Measurements from ENCODE around the gene SLC25A39. TPM values are rescaled to one million over a fixed set of nuclear protein-coding genes. Genes with fewer than 3 reads are reported as not detected.

The SLC25A39 gene
- total and polyA plus RNA-seq, 8 donors = 42.0 to 351 (median 134) TPM

DNA sequence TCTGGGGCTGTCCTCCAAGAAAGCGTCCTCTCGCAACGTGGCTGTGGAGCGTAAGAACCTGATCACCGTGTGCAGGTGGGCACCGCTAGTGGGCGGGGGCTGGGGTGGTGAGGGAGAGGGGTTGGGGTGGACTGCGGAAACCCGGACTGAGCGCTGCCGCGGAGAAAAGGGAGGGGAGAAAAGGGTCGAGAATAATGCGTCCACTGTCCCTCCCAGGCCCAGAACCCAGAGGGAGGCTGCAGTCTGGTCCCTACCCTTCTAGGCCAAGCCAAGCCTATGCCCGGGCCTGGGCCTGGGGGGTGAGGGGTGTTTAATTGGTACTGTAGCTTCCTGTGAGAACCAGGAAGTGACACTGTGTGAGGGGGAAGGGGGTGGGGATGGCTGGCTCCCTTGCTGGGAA, 15.8 kb downstream of the SLC25A39 start:
- WGBS, 5 donors = 1 to 3% (median 3%) methylated on average over 14 to 15 of the region's 15 CpGs
- Histone ChIP-seq H3K27me3 (peaks cover 0 to 78% (median 31%) of the 10 kb centered on the region in 3 donors), H3K4me3 (peak overlapping the region; percentile 45 to 56 (median 52)), H3K9me3 (no peaks in the 10 kb centered on the region), H3K36me3 (no peaks in the 10 kb centered on the region), H3K27ac (peak overlapping the region in 3 of 5 donors; percentile 58 to 82 (median 70)), H3K4me1 (peaks cover 17 to 25% (median 20%) of the 10 kb centered on the region in 4 donors)
- TF ChIP-seq, protein P1, sequence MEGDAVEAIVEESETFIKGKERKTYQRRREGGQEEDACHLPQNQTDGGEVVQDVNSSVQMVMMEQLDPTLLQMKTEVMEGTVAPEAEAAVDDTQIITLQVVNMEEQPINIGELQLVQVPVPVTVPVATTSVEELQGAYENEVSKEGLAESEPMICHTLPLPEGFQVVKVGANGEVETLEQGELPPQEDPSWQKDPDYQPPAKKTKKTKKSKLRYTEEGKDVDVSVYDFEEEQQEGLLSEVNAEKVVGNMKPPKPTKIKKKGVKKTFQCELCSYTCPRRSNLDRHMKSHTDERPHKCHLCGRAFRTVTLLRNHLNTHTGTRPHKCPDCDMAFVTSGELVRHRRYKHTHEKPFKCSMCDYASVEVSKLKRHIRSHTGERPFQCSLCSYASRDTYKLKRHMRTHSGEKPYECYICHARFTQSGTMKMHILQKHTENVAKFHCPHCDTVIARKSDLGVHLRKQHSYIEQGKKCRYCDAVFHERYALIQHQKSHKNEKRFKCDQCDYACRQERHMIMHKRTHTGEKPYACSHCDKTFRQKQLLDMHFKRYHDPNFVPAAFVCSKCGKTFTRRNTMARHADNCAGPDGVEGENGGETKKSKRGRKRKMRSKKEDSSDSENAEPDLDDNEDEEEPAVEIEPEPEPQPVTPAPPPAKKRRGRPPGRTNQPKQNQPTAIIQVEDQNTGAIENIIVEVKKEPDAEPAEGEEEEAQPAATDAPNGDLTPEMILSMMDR (IDR thresholded peaks at IDR 0.05) = no peak
- no peak for TF ChIP-seq EP300 (IDR thresholded peaks at IDR 0.05)
- no peak for TF ChIP-seq POLR2A (IDR thresholded peaks at IDR 0.05)
- no peak for TF ChIP-seq POLR2AphosphoS5 (IDR thresholded peaks at IDR 0.05)
- intact Hi-C loops (cut with DNase I; ENCODE audit: low total_unique reads) = no loop called here
- peak in 1 of 2 donors; percentile 67 for DNase-seq

DNA sequence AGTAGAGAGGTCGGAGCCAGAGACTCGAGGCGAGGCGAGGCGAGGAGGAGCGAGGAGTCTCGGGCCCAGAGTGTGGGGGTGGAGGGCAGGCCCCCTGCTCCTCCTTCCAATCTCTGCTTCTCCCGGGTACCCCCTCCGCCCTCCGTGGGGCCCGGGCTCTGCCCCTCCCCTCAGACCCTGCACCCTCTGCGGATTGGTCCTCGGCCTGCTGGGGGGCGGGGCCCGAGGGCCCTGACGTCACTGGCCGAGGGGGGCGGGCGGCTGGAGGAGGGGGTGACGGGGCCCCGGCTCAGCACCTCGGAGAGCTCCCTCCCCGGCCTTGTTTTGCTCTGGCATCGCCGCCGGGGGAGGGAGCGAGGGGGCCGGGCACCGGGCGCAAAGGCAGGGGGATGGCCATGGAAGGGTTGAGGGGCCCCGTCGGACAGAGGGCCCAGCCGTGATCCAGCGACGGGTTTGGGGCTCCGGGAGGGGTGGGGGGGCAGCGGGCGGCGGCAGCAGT, 16.3 kb downstream of the SLC25A39 start, which contains the start of gene RUNDC3A:
TSS of gene RUNDC3A (plus strand) at position 282 of the 499 bp plus-strand sequence. CDS start 232 bp downstream, outside the sequence.
- Histone ChIP-seq H3K9me3 (no peaks in the 10 kb centered on the region), H3K4me3 (peak within 1 kb of the TSS; percentile 45 to 56 (median 52)), H3K27ac (peak within 1 kb of the TSS in 3 of 5 donors; percentile 58 to 82 (median 70)), H3K4me1 (peaks cover 17 to 25% (median 20%) of the 10 kb centered on the region in 4 donors), H3K27me3 (peaks cover 0 to 78% (median 29%) of the 10 kb centered on the region in 3 donors), H3K36me3 (no peaks in the 10 kb centered on the region)
- intact Hi-C loops (cut with DNase I; ENCODE audit: low total_unique reads) = no loop called here
- WGBS, 5 donors = 1 to 3% (median 1%) methylated on average over 12 to 38 of the region's 39 CpGs
- peak; percentile 77 to 97 for DNase-seq
- TF ChIP-seq, protein P1 (IDR thresholded peaks at IDR 0.05) = no peak
- TF ChIP-seq POLR2A (IDR thresholded peaks at IDR 0.05) = no peak
- no peak for TF ChIP-seq POLR2AphosphoS5 (IDR thresholded peaks at IDR 0.05)
- TF ChIP-seq EP300 (IDR thresholded peaks at IDR 0.05) = no peak

DNA sequence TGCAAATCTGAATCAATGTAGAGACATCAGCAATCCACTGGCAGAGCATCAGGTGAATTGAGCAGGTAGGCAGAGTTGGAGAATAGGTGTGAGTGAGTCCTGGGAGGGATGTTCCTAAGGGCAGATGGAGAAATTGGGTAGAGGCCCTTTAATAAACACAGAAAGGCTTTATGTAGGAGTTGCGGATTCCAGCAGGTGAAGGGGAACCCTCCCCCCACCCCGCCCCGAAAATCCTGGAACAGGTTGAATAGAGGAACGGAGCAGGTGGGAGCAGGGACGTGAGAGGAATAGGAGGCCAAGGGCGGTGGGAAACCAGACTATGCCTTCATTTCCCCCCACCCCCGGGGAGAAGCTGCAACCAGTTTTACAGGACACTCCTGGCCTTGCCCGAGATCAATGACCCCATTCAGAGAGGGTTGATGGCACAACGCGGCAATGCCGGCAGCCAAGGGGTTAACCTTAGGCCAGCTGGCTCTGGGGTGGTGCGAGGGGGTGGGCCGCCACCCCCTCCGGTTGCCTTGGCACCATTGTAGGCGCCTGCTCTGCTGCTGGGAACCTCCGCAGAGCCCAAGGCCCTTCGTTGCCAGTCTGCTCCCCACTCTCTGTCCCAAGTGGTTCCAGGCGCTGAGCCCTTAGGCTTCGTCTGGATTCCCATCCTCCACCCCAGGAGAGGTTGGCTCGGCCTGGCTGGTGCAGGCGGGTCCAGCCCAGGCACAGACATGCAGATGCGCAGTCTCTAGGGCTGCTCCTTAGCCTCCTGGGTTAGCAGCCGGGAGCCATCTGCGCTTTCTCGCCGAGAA, 17.0 kb downstream of the SLC25A39 start:
- no peaks in the 10 kb centered on the region for H3K9me3 ChIP-seq
- TF ChIP-seq POLR2A (IDR thresholded peaks at IDR 0.05) = no peak
- TF ChIP-seq, protein P1 (IDR thresholded peaks at IDR 0.05) = no peak
- no peak for TF ChIP-seq EP300 (IDR thresholded peaks at IDR 0.05)
- H3K4me1 ChIP-seq = peaks cover 17 to 25% (median 20%) of the 10 kb centered on the region in 4 donors
- H3K27ac ChIP-seq = peak overlapping the region in 3 of 5 donors; percentile 58 to 82 (median 70)
- 2 to 5% (median 3%) methylated on average over 21 to 26 of the region's 26 CpGs for WGBS, 5 donors
- peak in 1 of 2 donors; percentile 83 for DNase-seq
- peak overlapping the region; percentile 45 to 56 (median 52) for H3K4me3 ChIP-seq
- H3K27me3 ChIP-seq = peaks cover 0 to 71% (median 22%) of the 10 kb centered on the region in 3 donors
- H3K36me3 ChIP-seq = no peaks in the 10 kb centered on the region
- intact Hi-C loops (cut with DNase I; ENCODE audit: low total_unique reads) = no loop called here

DNA sequence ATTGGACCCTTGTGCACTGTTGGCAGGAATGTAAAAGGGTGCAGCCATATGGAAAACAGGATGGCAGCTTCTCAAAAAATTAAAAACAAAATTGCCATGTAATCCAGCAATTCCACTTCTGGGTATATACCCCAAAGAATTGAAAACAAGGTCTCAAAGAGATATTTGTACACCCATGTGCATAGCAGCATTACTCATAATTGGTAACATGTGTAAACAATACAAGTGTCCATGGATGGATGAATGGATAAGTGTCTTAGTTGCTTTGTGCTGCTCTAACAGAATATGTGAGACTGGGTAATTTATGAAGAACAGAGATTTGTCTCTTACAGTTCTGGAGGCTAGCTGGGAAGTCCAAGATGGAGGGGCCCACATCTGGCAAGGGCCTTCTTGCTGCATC, 20.0 kb downstream of the SLC25A39 start:
- Histone ChIP-seq H3K9me3 (no peaks in the 10 kb centered on the region), H3K27me3 (peaks cover 0 to 79% (median 20%) of the 10 kb centered on the region in 3 donors), H3K4me3 (no peak overlapping the region), H3K27ac (no peak overlapping the region), H3K4me1 (peaks cover 17 to 24% (median 20%) of the 10 kb centered on the region in 4 donors), H3K36me3 (no peaks in the 10 kb centered on the region)
- TF ChIP-seq EP300 (IDR thresholded peaks at IDR 0.05) (no peak), POLR2A (IDR thresholded peaks at IDR 0.05) (no peak), POLR2AphosphoS5 (IDR thresholded peaks at IDR 0.05) (no peak)
- TF ChIP-seq, protein P1 (IDR thresholded peaks at IDR 0.05) = no peak
- DNase-seq = no peak
- intact Hi-C loops (cut with DNase I; ENCODE audit: low total_unique reads) = no loop called here
